GM19395 (cell line): ENCODE data around the gene KLRB1.
"Not testable (repeated sequence)": the region's sequence is repeated elsewhere in the genome, so short reads cannot be mapped to it uniquely, and the experiment has no call there.

ENCODE experiments used
- ATAC-seq: cut with Tn5 transposase; IDR thresholded peaks from one replicate; pipeline ENCODE4 v1.9.1; 2021; ENCODE audit warnings: mild to moderate bottlenecking, moderate library complexity; ENCODE audit not compliant: unreplicated experiment

KLRB1 gene

DNA sequence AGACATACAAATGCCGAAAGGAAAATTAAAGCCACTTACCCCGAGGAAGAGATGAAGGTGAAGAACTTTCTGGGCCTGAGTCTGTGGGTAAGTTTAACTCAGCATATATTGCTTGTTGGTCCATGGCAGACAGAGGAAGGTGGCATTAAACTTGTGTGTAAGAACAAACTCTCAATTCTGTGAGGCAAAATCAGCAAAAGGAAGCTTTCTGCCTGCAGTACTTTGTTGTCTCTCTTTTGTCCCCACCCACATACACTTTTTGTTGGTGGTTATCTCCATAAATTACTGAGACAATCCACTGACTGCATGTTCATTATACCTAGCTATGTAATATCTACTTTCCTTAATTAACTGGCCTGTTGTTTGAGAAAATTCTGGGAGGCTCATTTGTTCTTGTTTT is at the start of gene KLRB1:
Gene KLRB1 (minus strand): TSS at position 201 of the 400 bp plus-strand sequence. CDS start 77 bp downstream, at position 124.
- ATAC-seq: no peak

DNA sequence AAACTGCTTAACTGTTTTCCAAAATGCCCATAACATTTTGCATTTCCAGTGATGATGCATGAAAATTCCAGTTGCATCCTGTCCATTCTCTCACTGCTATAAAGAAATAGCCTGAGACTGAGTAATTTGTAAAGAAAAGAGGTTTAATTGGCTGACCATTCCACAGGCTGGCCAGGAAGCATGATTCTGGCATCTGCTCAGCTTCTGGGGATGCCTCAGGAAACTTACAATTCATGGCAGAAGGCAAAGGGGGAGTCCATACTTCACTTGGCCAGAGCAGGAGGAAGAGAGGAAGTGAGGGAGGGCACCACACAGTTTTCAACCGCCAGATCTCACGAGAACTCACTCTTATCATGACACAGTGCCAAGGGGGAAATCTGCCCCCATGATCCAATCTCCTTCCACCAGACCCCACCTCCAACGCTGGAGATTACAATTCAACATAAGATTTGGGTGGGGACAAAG is 43.6 kb upstream of the KLRB1 start:
- ATAC-seq: no peak

DNA sequence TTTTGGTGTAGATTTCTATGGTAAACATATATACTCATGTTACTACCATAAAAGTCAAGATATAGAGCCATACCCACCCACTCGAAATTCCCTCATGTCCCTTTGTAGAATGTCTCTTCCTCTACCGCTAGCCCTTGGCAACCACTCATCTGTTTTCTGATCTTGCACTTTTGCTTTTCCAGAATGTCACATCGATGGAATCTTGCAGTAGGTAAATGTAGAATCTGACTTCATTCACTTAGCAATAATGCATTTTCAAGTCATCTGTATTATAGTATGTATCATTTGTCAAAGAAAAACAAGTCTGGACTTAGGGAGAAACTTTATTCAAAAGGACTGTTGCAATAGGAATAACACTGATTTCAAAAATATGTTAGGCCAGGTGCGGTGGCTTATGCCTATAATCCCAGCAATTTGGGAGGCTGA is 42.4 kb upstream of the KLRB1 start:
- ATAC-seq: no peak

DNA sequence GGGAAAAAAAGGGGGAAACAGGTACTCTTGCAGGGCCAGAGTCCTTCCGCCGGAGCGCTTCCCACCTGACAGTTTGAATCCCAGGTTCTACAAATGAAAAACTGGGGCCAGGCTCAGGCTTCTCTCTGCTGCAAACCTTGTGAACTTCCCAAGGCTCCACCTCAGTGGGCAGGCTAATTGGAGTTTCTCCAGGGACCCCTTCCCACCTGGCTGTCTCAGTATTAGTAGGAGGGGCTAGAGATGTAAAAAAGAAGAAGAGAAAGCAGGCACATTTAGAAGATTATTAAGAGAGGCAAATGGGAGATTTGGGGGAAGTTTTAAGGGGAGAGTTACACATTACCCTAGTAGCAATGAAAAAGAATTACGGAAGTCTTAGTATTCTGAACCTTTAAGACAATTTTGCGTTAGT is 41.8 kb upstream of the KLRB1 start:
- no peak for ATAC-seq

DNA sequence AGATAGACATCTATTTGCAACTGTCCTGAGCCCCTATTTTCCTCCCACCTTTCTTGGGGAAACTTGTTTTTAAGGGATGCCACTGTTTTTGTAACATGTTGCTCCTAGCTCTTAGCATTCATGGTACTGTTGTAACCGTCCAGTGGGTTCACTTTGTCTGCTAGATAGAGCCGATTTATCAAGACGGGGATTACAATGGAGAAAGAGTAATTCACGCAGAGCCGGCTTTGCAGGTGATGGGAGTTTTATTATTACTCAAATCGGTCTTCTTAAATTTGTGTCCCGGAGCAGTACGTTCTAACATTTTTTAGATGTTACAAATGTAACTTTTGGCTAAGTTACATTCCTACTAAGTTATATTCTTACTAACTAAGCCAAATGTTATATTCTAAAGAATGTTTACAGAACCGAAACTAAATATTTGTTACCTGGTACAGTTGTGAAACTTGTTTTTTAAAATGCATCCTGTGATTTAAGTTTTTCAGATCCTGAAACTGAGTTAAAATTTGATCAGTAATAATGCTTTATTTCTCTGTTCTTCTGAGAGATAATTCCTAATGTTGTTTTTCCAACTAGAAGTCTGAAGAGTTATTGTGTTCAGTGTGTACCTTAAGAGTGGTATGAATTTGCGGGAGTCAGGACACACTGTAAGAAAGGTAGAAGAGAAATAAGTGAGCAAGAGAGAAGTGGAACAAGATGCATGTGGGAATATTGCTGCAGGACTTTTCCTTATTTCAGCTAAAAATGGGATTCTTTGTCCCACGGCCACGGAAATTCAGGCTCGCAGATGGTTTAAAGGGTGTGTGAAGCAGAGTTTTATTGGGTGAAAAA is 41.2 kb upstream of the KLRB1 start:
- no peak for ATAC-seq

DNA sequence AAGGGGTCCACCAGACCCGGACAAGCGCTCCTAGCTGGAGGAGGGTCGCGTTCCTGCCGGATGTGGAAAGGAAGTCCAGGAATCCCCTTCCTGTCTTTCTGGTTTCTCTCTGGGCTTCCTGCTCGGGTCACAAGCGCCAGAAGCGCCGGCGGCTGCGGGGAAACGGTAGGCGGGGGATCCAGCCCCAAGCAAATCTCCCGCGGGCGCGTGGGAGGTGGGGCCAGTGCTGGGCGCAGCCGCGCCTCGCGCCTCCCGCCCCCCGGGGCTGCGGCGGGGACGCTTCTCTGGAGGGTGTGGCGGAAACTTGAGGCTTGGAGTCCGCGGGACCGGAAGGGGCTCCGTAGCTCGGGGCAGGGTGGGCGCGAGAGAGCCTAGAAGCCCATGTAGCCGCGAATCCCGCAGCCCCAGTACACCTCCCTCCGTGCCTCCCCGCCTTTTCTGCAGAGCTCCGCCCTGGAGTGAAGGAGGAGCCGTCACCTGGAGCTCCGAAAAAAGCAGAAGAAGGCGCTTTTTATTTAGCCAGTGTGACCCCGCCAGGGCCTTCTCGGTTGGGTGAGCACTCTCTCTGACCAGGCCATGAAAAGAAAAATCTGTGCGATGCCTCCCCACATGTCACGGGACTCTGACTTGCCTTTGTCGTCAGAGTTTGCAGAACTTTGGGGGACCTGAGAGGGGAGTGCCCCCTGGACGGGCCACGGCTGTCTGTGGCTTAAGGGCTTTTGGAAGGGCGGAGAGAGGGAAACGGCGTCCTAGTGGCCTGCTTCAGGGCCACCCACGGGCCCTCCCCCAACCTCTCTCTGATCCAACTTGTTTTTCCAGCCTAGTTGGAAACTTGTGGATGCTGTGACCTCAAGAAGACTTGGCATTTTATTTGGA is 40.3 kb upstream of the KLRB1 start:
- ATAC-seq: peak; percentile 73

DNA sequence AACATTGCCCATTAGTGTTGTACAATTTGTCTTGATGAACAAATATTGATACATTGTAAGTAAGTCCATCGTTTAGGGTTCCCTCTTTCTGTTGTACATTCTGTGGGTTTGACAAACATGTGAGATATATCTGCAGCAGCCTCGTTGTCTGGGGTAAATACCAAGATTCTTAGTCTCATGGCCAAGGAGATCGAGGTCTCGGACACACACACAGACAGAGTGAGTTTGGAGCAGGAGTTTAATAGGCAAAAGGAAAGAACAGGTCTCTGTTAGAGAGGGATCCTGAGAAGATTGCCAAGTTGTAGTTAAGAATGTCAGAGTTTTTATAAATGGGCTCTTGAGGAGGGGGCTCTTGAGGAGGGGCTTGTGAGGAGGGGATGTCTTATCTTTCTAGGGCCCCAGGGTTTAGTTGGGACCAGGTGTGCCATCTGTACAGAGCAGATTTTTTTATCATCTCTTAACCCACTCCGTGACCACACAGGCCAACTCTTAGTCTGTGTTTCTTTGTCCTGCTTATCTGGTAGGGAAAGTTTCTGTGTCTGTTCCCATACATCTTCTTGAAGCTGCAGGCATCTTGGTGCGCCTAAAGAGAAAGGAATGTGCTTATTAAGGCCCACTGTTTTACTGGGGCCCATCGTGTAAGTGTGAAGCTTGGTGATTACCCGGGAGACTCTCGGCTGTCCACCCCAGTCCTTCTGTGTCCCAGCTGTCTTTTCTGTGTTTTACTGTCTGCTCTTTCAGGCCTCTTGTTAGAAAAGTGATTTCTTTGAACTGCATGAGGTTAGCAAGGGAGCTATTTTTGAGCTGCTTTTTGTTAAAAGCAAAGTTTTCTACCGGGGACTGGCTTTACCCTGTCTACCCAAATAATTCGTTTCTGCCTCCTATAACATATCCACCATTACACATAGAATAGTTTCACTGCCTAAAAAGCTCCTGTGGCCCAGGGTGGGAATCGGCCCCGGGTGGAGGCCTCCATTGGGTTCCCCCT is 39.4 kb upstream of the KLRB1 start:
- ATAC-seq: no peak

DNA sequence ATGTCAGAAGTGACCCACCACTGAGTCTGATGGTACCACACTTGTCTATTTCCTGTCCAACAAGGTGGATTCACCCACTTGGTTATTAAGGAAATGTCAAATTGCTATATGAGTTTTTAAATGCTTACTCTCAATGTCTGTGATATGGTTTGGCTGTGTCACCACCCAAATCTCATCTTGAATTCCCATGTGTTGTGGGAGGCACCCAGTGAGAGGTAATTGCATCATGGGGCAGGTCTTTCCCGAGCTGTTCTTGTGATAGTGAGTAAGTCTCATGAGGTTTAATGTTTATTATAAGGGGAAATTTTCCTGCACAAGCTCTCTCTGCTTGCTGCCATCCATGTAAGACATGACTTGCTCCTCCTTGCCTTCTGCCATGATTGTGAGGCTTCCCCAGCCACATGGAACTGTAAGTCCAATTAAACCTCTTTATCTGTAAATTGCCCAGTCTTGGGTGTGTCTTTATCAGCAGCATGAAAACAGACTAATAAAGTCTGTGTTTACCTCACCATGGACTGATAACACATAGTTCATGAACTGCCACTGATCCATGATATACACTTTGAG is 37.4 kb upstream of the KLRB1 start:
- not testable (repeated sequence) for ATAC-seq

DNA sequence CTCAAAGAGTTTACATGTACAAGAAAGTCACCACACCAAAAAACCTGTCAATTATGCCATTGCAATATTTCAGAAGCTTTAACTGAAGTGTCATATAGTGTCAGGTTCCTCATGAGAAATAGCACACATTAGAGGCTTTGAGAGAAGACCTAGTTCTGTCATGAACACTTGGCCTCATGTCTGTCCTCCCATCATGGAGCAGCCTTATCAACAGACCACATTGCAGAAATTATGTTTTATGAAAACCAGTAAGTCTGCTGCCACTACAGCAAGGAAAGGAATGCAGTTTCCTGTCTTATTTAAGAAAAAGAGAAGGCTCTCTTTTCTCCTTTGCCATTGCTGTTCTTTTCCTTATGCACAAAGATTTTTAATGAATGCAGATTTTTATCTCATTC is 35.5 kb upstream of the KLRB1 start:
- ATAC-seq: no peak

DNA sequence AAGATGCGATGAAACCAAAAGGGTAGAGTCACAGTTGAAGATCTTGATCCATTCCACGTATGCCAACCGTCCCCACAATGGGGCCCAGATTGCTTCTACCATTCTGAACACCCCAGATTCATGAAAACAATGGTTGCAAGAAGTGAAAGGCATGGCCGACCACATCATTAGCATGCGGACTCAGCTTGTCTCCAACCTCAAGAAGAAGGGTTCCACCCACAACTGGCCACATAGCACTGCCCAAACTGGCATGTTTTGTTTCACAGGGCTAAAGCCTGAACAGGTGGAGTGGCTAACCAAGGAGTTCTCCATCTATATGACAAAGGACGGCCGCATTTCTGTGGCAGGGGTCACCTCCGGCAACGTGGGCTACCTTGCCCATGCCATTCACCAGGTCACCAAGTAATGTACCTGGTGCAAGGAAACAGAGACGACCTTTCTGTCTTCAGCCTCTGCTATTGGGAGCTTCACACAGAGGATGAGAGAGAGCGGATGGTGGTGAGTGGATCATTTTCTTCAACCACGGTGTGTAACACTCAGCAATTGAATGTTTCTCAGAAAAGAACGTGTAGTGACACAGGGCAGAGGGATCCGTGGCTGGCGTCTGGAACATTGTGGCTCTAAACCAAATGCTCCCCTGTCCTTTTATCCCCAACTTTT is 35.0 kb upstream of the KLRB1 start:
- no peak for ATAC-seq

DNA sequence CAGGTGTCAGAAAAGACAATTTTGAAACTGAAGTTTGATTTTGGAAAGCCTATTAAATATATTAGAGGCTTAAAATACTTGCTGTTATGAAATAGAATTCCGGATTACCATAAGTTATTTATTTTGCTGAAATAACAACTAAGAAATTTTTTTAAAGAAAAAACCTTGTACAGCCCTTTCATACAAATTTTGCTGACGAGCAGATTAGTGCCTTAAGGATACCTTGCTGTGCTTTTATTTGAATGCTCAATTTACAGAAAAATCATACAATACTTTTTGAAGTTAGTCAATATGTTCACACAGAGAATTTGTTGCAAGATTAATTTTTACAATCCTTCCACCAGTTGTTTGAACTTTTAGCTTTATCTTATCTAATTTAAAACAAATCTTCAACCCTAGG is 32.3 kb upstream of the KLRB1 start:
- no peak for ATAC-seq

DNA sequence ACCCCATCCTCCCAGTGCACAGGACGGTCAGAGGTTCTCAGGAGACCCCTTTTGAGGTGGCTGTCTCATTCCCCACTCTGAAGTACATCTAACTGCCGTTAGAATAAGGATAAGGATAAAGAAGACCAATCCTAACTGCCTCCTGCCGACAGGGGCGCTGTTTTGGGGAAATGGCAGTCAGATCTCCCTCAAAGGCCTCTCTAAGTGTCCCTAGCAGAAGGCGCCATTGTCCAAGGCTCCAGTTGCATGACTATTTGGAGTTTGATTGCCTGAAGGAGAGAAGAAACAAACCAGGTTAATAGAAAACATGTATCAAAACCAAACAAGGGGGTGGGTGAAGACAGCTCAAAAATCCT is 29.1 kb upstream of the KLRB1 start:
- no peak for ATAC-seq

DNA sequence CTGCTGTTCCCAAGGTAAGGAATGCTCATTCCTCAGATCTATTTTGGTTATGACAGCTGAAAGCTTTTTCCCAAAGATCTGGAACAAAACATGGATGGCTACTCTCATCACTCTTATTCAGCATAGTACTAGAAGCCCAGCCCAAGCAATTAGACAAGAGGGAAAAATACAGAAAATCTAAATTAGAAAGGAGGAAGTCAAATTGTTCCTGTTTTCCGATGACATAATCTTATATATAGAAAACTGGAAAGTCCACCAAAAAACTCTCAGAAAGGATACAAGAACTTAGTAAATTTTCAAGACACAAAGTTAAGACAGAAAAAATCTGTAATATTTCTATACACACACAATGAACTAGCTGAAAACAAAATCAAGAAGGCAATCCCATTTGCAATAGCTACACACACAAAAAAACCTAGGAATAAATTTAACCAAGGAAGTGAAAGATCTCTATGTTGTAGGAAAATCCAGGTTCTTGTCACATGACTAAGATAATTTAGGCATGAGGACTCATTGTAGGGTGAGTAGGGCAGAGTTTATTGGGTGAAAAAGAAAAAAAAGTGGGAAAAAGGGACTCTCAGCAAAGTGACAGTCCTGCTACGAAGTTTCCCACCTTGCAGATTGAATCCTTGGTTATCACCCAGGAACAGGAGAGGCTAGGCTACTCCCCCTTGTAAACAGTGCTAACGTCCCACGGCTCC is 28.6 kb upstream of the KLRB1 start:
- no peak for ATAC-seq

DNA sequence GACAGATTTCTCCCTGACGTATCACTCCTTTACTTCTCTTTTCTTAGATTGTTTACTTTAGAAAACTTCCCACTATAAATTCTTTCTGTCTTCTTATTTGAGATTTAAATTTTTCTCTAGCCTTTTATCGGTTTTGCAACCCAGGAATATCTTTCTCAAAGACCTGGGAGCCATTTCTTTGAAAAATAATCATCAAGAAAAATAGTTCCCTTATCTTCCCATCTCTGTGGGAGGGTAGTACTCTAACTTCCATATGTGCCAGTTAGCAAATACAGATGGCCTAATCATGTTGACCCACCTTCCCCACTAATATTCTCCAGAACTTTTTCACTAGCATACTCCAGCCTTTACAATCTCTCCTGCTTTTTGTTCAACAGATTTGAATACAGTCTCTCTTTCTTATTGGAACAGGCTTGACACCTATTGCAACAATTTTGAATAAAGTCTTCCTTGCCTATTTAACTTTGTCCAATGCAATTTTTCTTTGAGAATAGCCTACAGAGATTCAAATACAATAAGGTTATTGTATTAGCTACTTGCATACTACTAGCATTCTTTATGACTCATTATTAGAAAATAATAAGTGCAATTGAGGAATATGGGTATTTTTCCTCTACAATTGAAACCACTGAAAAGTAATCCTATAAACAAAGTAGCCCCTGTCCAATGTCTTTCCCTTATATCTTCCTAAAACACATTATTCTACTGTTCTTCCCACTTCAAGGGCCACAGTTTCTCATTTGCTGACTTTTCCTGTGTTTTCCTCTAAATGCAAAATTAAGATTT is 27.4 kb upstream of the KLRB1 start:
- no peak for ATAC-seq

DNA sequence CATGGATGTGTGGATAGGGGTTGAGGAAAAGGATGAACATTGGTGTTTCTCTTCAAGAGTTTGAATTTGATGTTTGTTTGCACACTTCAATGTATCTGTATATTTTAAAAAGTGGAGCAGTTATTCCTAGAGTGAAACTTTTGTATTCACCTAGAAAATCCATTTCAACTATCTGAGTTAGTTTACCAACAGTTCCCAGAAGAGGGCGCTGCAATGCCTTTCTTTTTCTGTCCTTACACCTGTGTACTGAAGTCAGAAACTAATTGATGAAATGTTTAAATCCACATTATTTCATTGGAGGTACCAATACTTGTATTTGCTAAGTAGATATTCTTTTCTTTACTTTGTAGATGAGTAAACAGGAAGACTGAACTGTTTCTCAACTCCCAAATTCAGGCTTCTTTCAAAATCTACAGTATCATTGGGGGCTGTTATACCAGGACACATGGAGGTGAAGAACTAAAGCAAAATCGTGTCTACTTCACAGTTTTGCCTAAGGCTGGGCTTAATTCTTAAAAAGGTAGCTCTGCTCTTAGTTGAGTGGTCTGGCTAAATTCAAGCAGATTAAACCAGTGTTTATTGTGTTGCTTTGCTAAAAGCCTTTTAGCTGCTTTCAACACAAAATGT is 26.6 kb upstream of the KLRB1 start:
- peak; percentile 60 for ATAC-seq

DNA sequence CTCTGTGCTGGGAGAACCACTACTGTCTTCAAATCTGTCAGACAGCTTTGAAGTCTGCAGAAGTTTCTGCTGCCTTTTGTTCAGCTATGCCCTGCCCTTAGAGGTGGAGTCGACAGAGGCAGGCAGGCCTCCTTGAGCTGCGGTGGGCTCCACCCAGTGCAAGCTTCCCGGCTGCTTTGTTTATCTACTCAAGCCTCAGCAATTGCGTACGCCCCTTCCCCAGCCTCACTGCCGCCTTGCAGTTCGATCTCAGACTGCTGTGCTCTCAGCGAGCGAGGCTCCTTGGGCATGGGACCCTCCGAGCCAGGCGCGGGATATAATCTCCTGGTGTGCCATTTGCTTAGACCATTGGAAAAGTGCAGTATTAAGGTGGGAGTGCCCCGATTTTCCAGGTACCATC is 25.1 kb upstream of the KLRB1 start:
- ATAC-seq: no peak

DNA sequence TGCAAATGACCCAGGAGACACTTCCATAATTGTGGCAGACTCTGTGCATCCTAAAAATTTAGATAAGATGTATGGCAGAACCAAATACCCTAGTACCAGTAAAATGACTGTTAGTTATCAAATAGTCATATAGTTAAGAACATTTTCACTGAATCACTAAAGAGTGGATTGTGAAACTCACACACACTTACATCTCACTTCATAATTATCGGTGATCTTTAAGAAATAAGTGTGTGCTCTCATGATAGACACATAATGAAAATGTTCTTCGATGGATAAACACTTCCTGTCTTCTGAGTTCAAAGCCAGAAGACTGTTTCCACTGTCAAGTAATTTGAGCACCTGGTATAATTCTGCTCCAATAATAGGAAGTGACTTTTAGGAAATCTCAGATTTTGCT is 19.1 kb upstream of the KLRB1 start:
- ATAC-seq: no peak

DNA sequence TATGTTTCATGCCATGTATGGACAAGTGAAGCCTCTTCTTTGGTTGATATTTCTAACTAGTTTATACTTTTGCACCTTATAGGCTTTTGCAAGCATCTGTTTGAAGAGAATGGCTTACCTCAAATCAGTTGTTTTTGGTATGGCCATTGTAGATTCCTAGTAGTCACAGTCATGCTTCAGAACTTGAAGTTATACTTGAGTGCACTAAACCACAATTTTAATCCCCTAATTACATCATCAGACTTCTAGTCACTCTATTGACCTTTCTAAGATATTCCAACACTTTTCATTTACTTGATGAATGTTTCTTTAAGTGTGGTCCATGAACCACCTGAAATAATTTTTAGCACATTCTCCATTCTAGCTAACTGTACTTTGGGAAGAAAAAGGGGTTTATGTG is 18.6 kb upstream of the KLRB1 start:
- ATAC-seq: no peak
